HUES6 (cell line): ENCODE results near the gene TMCC1.
"Not testable (repeated sequence)": the region's sequence is repeated elsewhere in the genome, so short reads cannot be mapped to it uniquely, and the experiment has no call there.

ENCODE experiments used
- H3K27ac ChIP-seq: 2 replicates; pipeline ENCODE4 v1.7.0; 2013; ENCODE audit warnings: low read depth, mild to moderate bottlenecking, low read length, inconsistent platforms
- H3K27me3 ChIP-seq: 2 replicates; pipeline ENCODE4 v1.6.1; 2013; ENCODE audit warnings: low read length; ENCODE audit not compliant: control insufficient read depth, insufficient read depth
- H3K36me3 ChIP-seq: 2 replicates; pipeline ENCODE4 v1.6.1; 2013; ENCODE audit warnings: low read length; ENCODE audit not compliant: control insufficient read depth, insufficient read depth
- H3K4me1 ChIP-seq: 2 replicates; pipeline ENCODE4 v1.6.1; 2013; ENCODE audit warnings: low read length; ENCODE audit not compliant: control insufficient read depth, insufficient read depth
- H3K4me3 ChIP-seq: 2 replicates; pipeline ENCODE4 v1.5.1; 2013; ENCODE audit warnings: low read depth, low read length
- H3K9ac ChIP-seq: one replicate; pipeline ENCODE4 v1.6.1; 2013; ENCODE audit warnings: mild to moderate bottlenecking, low read length
- H3K9me3 ChIP-seq: 2 replicates; pipeline ENCODE4 v1.6.1; 2013; ENCODE audit warnings: low read depth, low read length; ENCODE audit not compliant: control insufficient read depth, insufficient read depth

The TMCC1 gene

GRCh38 chr3:129836381-129837064, 57.0 kb downstream of the TMCC1 start:
- Histone ChIP-seq H3K9me3 (no peaks in the 10 kb centered on the region), H3K9ac (no peak overlapping the region), H3K4me3 (peak overlapping the region; percentile 12; the same call in 1 of the 2 replicates), H3K27me3 (no peaks in the 10 kb centered on the region), H3K36me3 (no peaks in the 10 kb centered on the region), H3K27ac (0 out of 2 replicates have a peak overlapping the region, but pooled peaks have one; percentile 29), H3K4me1 (peaks cover 15% of the 10 kb centered on the region)

GRCh38 chr3:129835198-129835597, 58.3 kb downstream of the TMCC1 start:
- H3K9me3 ChIP-seq: no peaks in the 10 kb centered on the region
- no peaks in the 10 kb centered on the region for H3K27me3 ChIP-seq
- H3K9ac ChIP-seq: no peak overlapping the region
- no peak overlapping the region for H3K27ac ChIP-seq
- H3K4me3 ChIP-seq: no peak overlapping the region
- no peaks in the 10 kb centered on the region for H3K36me3 ChIP-seq
- peaks cover 15% of the 10 kb centered on the region for H3K4me1 ChIP-seq

GRCh38 chr3:129834580-129834979, 58.9 kb downstream of the TMCC1 start:
- no peaks in the 10 kb centered on the region for H3K27me3 ChIP-seq
- no peak overlapping the region for H3K27ac ChIP-seq
- H3K9ac ChIP-seq: no peak overlapping the region
- no peaks in the 10 kb centered on the region for H3K9me3 ChIP-seq
- H3K36me3 ChIP-seq: no peaks in the 10 kb centered on the region
- no peak overlapping the region for H3K4me3 ChIP-seq
- H3K4me1 ChIP-seq: peaks cover 15% of the 10 kb centered on the region

- not testable (repeated sequence) for H3K27me3 ChIP-seq, H3K4me3 ChIP-seq, H3K9ac ChIP-seq, H3K9me3 ChIP-seq, H3K27ac ChIP-seq, H3K36me3 ChIP-seq
- H3K4me1 ChIP-seq: peaks cover 15% of the 10 kb centered on the region
Observed at GRCh38 chr3:129831942-129832341, 61.6 kb downstream of the TMCC1 start.

GRCh38 chr3:129831503-129831902, 62.0 kb downstream of the TMCC1 start:
- H3K9me3 ChIP-seq: no peaks in the 10 kb centered on the region
- 0 out of 2 replicates have a peak, but pooled peaks cover 3% of the 10 kb centered on the region for H3K36me3 ChIP-seq
- peaks cover 10% of the 10 kb centered on the region for H3K4me1 ChIP-seq
- H3K9ac ChIP-seq: no peak overlapping the region
- H3K4me3 ChIP-seq: no peak overlapping the region
- H3K27me3 ChIP-seq: no peaks in the 10 kb centered on the region
- no peak overlapping the region for H3K27ac ChIP-seq

- Histone ChIP-seq H3K4me3 (no peak overlapping the region), H3K4me1 (peaks cover 6% of the 10 kb centered on the region; the same call in 1 of the 2 replicates), H3K36me3 (0 out of 2 replicates have a peak, but pooled peaks cover 3% of the 10 kb centered on the region), H3K9me3 (no peaks in the 10 kb centered on the region), H3K27ac (no peak overlapping the region), H3K27me3 (no peaks in the 10 kb centered on the region), H3K9ac (no peak overlapping the region)
Observed at GRCh38 chr3:129829640-129830039, 63.9 kb downstream of the TMCC1 start.

- Histone ChIP-seq H3K9me3 (no peaks in the 10 kb centered on the region), H3K27ac (no peak overlapping the region), H3K4me1 (peaks cover 6% of the 10 kb centered on the region; the same call in 1 of the 2 replicates), H3K36me3 (0 out of 2 replicates have a peak, but pooled peaks cover 3% of the 10 kb centered on the region), H3K9ac (no peak overlapping the region), H3K4me3 (no peak overlapping the region), H3K27me3 (no peaks in the 10 kb centered on the region)
Observed at GRCh38 chr3:129827765-129828164, 65.7 kb downstream of the TMCC1 start.

GRCh38 chr3:129824926-129825541, 68.5 kb downstream of the TMCC1 start:
- H3K9me3 ChIP-seq: no peaks in the 10 kb centered on the region
- peaks cover 6% of the 10 kb centered on the region; the same call in 1 of the 2 replicates for H3K4me1 ChIP-seq
- no peak overlapping the region for H3K27ac ChIP-seq
- 0 out of 2 replicates have a peak, but pooled peaks cover 3% of the 10 kb centered on the region for H3K36me3 ChIP-seq
- no peaks in the 10 kb centered on the region for H3K27me3 ChIP-seq
- no peak overlapping the region for H3K4me3 ChIP-seq
- no peak overlapping the region for H3K9ac ChIP-seq

- H3K27ac ChIP-seq: no peak overlapping the region
- no peaks in the 10 kb centered on the region for H3K27me3 ChIP-seq
- H3K4me1 ChIP-seq: peaks cover under 1% of the 10 kb centered on the region; the same call in 1 of the 2 replicates
- H3K36me3 ChIP-seq: 0 out of 2 replicates have a peak, but pooled peaks cover 3% of the 10 kb centered on the region
- H3K9ac ChIP-seq: no peak overlapping the region
- H3K9me3 ChIP-seq: no peaks in the 10 kb centered on the region
- no peak overlapping the region for H3K4me3 ChIP-seq
Observed at GRCh38 chr3:129822679-129823078, 70.8 kb downstream of the TMCC1 start.

GRCh38 chr3:129822241-129822640, 71.3 kb downstream of the TMCC1 start:
- no peaks in the 10 kb centered on the region for H3K9me3 ChIP-seq
- no peak overlapping the region for H3K27ac ChIP-seq
- no peaks in the 10 kb centered on the region for H3K4me1 ChIP-seq
- H3K27me3 ChIP-seq: no peaks in the 10 kb centered on the region
- no peaks in the 10 kb centered on the region for H3K36me3 ChIP-seq
- no peak overlapping the region for H3K4me3 ChIP-seq
- no peak overlapping the region for H3K9ac ChIP-seq

- no peaks in the 10 kb centered on the region for H3K36me3 ChIP-seq
- no peaks in the 10 kb centered on the region for H3K4me1 ChIP-seq
- no peak overlapping the region for H3K4me3 ChIP-seq
- H3K9me3 ChIP-seq: no peaks in the 10 kb centered on the region
- no peaks in the 10 kb centered on the region for H3K27me3 ChIP-seq
- H3K27ac ChIP-seq: no peak overlapping the region
- no peak overlapping the region for H3K9ac ChIP-seq
Observed at GRCh38 chr3:129820587-129820986, 72.9 kb downstream of the TMCC1 start.
